Measurements from ENCODE around the gene HHAT. TPM values are rescaled to one million over a fixed set of nuclear protein-coding genes. Genes with fewer than 3 reads are reported as not detected.

HHAT gene
- polyA plus RNA-seq, 1 donor from 2014 or later, result 5.3 TPM

DNA sequence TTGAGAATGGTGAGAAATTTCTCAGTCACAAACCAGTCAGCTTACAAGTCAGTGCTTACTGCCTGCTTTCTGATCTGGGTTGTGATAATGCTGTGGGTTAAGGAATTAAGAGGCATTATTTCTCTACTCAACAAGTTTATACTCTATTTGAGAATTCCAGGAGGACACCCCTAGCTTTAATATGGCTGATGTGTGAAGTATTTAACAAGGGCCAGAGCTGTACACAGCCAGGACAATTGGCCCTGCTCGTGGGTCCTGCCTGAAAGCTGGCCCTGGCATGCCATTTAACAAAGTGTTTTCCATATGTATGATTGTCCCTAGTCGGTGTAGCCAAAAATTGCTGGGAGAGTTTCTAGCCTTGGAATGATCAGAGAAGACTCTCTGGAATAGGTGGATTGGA lies 43.2 kb downstream of the HHAT start:
- no peaks in the 10 kb centered on the region for H4K20me1 ChIP-seq (ENCODE audit: insufficient read depth)
- no peaks in the 10 kb centered on the region for H3K9me3 ChIP-seq (ENCODE audit: low read length)
- no peaks in the 10 kb centered on the region for H3K79me2 ChIP-seq (replicated peaks; ENCODE audit: insufficient read depth, low read length)
- no peaks in the 10 kb centered on the region for H3K9me2 ChIP-seq (ENCODE audit: insufficient read depth, low read length)
- no peak overlapping the region for H3K4me3 ChIP-seq (ENCODE audit: low read length)
- H2AFZ ChIP-seq (ENCODE audit: low read depth, low read length), result no peak overlapping the region
- H3K36me3 ChIP-seq (ENCODE audit: insufficient read depth, low read length), result no peaks in the 10 kb centered on the region
- H3K27ac ChIP-seq (ENCODE audit: low read length), result no peak overlapping the region
- TF ChIP-seq RAD21 (conservative IDR thresholded peaks at IDR 0.05), result no peak
- no peak for TF ChIP-seq POLR2AphosphoS5 (IDR thresholded peaks at IDR 0.05)
- no peak for TF ChIP-seq SMC3 (conservative IDR thresholded peaks at IDR 0.05; ENCODE audit: poor library complexity)
- TF ChIP-seq TAF1 (IDR thresholded peaks at IDR 0.05; ENCODE audit: low read depth), result no peak
- no peak for TF ChIP-seq MXI1 (conservative IDR thresholded peaks at IDR 0.05; ENCODE audit: poor library complexity, severe bottlenecking)
- no peak for TF ChIP-seq EZH2 (IDR thresholded peaks at IDR 0.05; ENCODE audit: borderline replicate concordance, insufficient read depth, low read length, poor library complexity, severe bottlenecking)
- TF ChIP-seq, protein P1, sequence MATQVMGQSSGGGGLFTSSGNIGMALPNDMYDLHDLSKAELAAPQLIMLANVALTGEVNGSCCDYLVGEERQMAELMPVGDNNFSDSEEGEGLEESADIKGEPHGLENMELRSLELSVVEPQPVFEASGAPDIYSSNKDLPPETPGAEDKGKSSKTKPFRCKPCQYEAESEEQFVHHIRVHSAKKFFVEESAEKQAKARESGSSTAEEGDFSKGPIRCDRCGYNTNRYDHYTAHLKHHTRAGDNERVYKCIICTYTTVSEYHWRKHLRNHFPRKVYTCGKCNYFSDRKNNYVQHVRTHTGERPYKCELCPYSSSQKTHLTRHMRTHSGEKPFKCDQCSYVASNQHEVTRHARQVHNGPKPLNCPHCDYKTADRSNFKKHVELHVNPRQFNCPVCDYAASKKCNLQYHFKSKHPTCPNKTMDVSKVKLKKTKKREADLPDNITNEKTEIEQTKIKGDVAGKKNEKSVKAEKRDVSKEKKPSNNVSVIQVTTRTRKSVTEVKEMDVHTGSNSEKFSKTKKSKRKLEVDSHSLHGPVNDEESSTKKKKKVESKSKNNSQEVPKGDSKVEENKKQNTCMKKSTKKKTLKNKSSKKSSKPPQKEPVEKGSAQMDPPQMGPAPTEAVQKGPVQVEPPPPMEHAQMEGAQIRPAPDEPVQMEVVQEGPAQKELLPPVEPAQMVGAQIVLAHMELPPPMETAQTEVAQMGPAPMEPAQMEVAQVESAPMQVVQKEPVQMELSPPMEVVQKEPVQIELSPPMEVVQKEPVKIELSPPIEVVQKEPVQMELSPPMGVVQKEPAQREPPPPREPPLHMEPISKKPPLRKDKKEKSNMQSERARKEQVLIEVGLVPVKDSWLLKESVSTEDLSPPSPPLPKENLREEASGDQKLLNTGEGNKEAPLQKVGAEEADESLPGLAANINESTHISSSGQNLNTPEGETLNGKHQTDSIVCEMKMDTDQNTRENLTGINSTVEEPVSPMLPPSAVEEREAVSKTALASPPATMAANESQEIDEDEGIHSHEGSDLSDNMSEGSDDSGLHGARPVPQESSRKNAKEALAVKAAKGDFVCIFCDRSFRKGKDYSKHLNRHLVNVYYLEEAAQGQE (IDR thresholded peaks at IDR 0.05; ENCODE audit: borderline replicate concordance), result no peak
- TF ChIP-seq, protein P2, sequence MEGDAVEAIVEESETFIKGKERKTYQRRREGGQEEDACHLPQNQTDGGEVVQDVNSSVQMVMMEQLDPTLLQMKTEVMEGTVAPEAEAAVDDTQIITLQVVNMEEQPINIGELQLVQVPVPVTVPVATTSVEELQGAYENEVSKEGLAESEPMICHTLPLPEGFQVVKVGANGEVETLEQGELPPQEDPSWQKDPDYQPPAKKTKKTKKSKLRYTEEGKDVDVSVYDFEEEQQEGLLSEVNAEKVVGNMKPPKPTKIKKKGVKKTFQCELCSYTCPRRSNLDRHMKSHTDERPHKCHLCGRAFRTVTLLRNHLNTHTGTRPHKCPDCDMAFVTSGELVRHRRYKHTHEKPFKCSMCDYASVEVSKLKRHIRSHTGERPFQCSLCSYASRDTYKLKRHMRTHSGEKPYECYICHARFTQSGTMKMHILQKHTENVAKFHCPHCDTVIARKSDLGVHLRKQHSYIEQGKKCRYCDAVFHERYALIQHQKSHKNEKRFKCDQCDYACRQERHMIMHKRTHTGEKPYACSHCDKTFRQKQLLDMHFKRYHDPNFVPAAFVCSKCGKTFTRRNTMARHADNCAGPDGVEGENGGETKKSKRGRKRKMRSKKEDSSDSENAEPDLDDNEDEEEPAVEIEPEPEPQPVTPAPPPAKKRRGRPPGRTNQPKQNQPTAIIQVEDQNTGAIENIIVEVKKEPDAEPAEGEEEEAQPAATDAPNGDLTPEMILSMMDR (IDR thresholded peaks at IDR 0.05; ENCODE audit: poor library complexity, severe bottlenecking), result no peak
- TF ChIP-seq EP300 (conservative IDR thresholded peaks at IDR 0.05; ENCODE audit: poor library complexity, severe bottlenecking), result no peak
- H3K27me3 ChIP-seq (ENCODE audit: insufficient read depth, low read depth, low read length), result no peaks in the 10 kb centered on the region
- no peak overlapping the region for H3K4me2 ChIP-seq (ENCODE audit: low read length)
- H3K9ac ChIP-seq (ENCODE audit: low read length), result no peak overlapping the region
- H3F3A ChIP-seq (ENCODE audit: insufficient read depth, low read length, poor library complexity, severe bottlenecking), result no peaks in the 10 kb centered on the region

DNA sequence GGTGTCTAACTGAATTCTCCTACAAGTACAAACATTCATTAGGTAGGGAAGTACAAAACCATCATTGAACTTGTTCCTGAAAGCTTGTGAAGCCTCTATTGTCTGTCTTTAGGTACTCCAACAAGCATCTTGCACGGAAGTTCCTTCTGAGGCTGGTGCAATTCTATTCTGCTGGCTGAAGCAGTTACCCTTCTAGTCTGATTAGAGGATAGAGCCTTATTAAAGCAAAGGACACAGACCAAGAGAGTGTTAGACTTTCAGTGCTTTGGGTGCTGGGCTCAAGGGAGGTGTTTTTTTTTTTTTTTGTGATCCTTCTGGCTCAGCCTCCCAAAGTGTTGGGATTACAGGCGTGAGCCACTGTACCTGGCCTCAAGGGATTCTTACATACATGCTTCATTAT lies 43.8 kb downstream of the HHAT start:
- no peak overlapping the region for H3K27ac ChIP-seq (ENCODE audit: low read length)
- H3K4me3 ChIP-seq (ENCODE audit: low read length), result no peak overlapping the region
- H3K9me2 ChIP-seq (ENCODE audit: insufficient read depth, low read length), result no peaks in the 10 kb centered on the region
- no peaks in the 10 kb centered on the region for H3K9me3 ChIP-seq (ENCODE audit: low read length)
- H3K36me3 ChIP-seq (ENCODE audit: insufficient read depth, low read length), result no peaks in the 10 kb centered on the region
- no peaks in the 10 kb centered on the region for H3F3A ChIP-seq (ENCODE audit: insufficient read depth, low read length, poor library complexity, severe bottlenecking)
- H3K9ac ChIP-seq (ENCODE audit: low read length), result no peak overlapping the region
- TF ChIP-seq, protein P2 (IDR thresholded peaks at IDR 0.05; ENCODE audit: poor library complexity, severe bottlenecking), result no peak
- TF ChIP-seq, protein P1 (IDR thresholded peaks at IDR 0.05; ENCODE audit: borderline replicate concordance), result no peak
- no peak for TF ChIP-seq EZH2 (IDR thresholded peaks at IDR 0.05; ENCODE audit: borderline replicate concordance, insufficient read depth, low read length, poor library complexity, severe bottlenecking)
- no peak overlapping the region for H2AFZ ChIP-seq (ENCODE audit: low read depth, low read length)
- no peaks in the 10 kb centered on the region for H3K27me3 ChIP-seq (ENCODE audit: insufficient read depth, low read depth, low read length)
- no peak overlapping the region for H3K4me2 ChIP-seq (ENCODE audit: low read length)
- H4K20me1 ChIP-seq (ENCODE audit: insufficient read depth), result no peaks in the 10 kb centered on the region
- H3K79me2 ChIP-seq (replicated peaks; ENCODE audit: insufficient read depth, low read length), result no peaks in the 10 kb centered on the region
